HG03460 (cell line): Measurements from ENCODE around the gene LTBP4.
"Not testable (repeated sequence)": the region's sequence is repeated elsewhere in the genome, so short reads cannot be mapped to it uniquely, and the experiment has no call there.

Source experiments
- ATAC-seq: cut with Tn5 transposase; IDR thresholded peaks from one replicate; pipeline ENCODE4 v1.9.1; 2021; ENCODE audit not compliant: unreplicated experiment

LTBP4 gene

GRCh38 chr19:40571831-40572495 is 29.2 kb upstream of the LTBP4 start:
- ATAC-seq: no peak

GRCh38 chr19:40575326-40575725 is 25.8 kb upstream of the LTBP4 start:
- no peak for ATAC-seq

- ATAC-seq: peak; percentile 18
These were observed 25.0 kb upstream of the LTBP4 start for GRCh38 chr19:40576151-40576584.

- ATAC-seq: peak; percentile 96
These were observed 24.4 kb upstream of the LTBP4 start, which contains the start of gene SHKBP1 for GRCh38 chr19:40576585-40577451. Gene SHKBP1 (plus strand): TSS chr19:40576873. CDS start chr19:40576900, 27 bp downstream.

GRCh38 chr19:40578442-40578908 is 22.7 kb upstream of the LTBP4 start:
- no peak for ATAC-seq

GRCh38 chr19:40580619-40581018 is 20.6 kb upstream of the LTBP4 start:
- no peak for ATAC-seq

- ATAC-seq: no peak
These were observed 19.6 kb upstream of the LTBP4 start for GRCh38 chr19:40581531-40581930.

- ATAC-seq: no peak
These were observed 18.7 kb upstream of the LTBP4 start for GRCh38 chr19:40582467-40582866.

- no peak for ATAC-seq
These were observed 17.9 kb upstream of the LTBP4 start for GRCh38 chr19:40583283-40583682.

- no peak for ATAC-seq
These were observed 17.2 kb upstream of the LTBP4 start for GRCh38 chr19:40584007-40584406.

GRCh38 chr19:40585241-40585981 is 15.8 kb upstream of the LTBP4 start:
- ATAC-seq: no peak

GRCh38 chr19:40585982-40586422 is 15.2 kb upstream of the LTBP4 start:
- ATAC-seq: no peak

GRCh38 chr19:40586611-40587010 is 14.6 kb upstream of the LTBP4 start:
- ATAC-seq: no peak

GRCh38 chr19:40588110-40588854 is 12.9 kb upstream of the LTBP4 start:
- ATAC-seq: no peak

GRCh38 chr19:40588926-40589569 is 12.1 kb upstream of the LTBP4 start:
- ATAC-seq: no peak

GRCh38 chr19:40589591-40590429 is 11.4 kb upstream of the LTBP4 start:
- ATAC-seq: no peak

- no peak for ATAC-seq
These were observed 10.5 kb upstream of the LTBP4 start for GRCh38 chr19:40590464-40591265.

- not testable (repeated sequence) for ATAC-seq
These were observed 9.4 kb upstream of the LTBP4 start for GRCh38 chr19:40591724-40592123.
